OCI-LY1 (cell line): ENCODE data around the gene ERI2.

Experiments
- H2AFZ ChIP-seq: fragments of 200-600 bp; sonication (generic), shearing (Covaris generic); 2 replicates; pipeline ENCODE4 v1.6.0; 2014; ENCODE audit warnings: antibody characterized with exemption, mild to moderate bottlenecking, low read length
- H3F3A ChIP-seq: fragments of 200-600 bp; sonication (generic), shearing (Covaris generic); 2 replicates; pipeline ENCODE4 v1.6.0; 2014; ENCODE audit warnings: mild to moderate bottlenecking, antibody characterized with exemption, low read length, moderate library complexity; ENCODE audit not compliant: insufficient read depth
- H3K27ac ChIP-seq: fragments of 200-600 bp; sonication (generic); 2 replicates; pipeline ENCODE4 v1.5.1; 2014; ENCODE audit warnings: low read length, mixed run types, mild to moderate bottlenecking, low read depth; ENCODE audit not compliant: poor library complexity, severe bottlenecking
- H3K27me3 ChIP-seq: fragments of 200-600 bp; sonication (generic); 2 replicates; pipeline ENCODE4 v1.6.0; 2014; ENCODE audit warnings: antibody characterized with exemption, mild to moderate bottlenecking, low read length, moderate library complexity; ENCODE audit not compliant: insufficient read depth
- H3K36me3 ChIP-seq: fragments of 200-600 bp; sonication (generic); 2 replicates; pipeline ENCODE4 v1.6.1; 2014; ENCODE audit warnings: mild to moderate bottlenecking, antibody characterized with exemption, low read length, moderate library complexity, mixed read lengths; ENCODE audit not compliant: insufficient read depth
- H3K4me1 ChIP-seq: fragments of 200-600 bp; sonication (generic); 2 replicates; pipeline ENCODE4 v1.5.1; 2014; ENCODE audit warnings: mild to moderate bottlenecking, low read length, moderate library complexity; ENCODE audit not compliant: insufficient read depth, severe bottlenecking
- H3K4me2 ChIP-seq: fragments of 200-600 bp; sonication (generic), shearing (Covaris generic); 2 replicates; pipeline ENCODE4 v1.6.1; 2014; ENCODE audit warnings: low read length
- H3K4me3 ChIP-seq: fragments of 200-600 bp; sonication (generic); 2 replicates; pipeline ENCODE4 v1.5.1; 2014; ENCODE audit warnings: low read length, low read depth, mild to moderate bottlenecking, mixed read lengths; ENCODE audit not compliant: poor library complexity, severe bottlenecking
- H3K79me2 ChIP-seq: fragments of 200-600 bp; shearing (Covaris generic); 2 replicates; pipeline ENCODE4 v1.6.1; 2016; ENCODE audit warnings: mixed run types, low read length, mixed read lengths; ENCODE audit not compliant: insufficient read depth
- H3K9ac ChIP-seq: fragments of 200-600 bp; sonication (generic), shearing (Covaris generic); 2 replicates; pipeline ENCODE4 v1.6.1; 2014; ENCODE audit warnings: mild to moderate bottlenecking, low read length, mixed read lengths
- H3K9me2 ChIP-seq: fragments of 200-600 bp; sonication (generic), shearing (Covaris generic); 2 replicates; pipeline ENCODE4 v1.6.1; 2014; ENCODE audit warnings: low read depth, mild to moderate bottlenecking, low read length, mixed read lengths
- H3K9me3 ChIP-seq: fragments of 200-600 bp; shearing (Covaris generic); 2 replicates; pipeline ENCODE4 v1.6.1; 2014; ENCODE audit warnings: low read length, mixed read lengths
- H4K20me1 ChIP-seq: fragments of 200-600 bp; sonication (generic), shearing (Covaris generic); 2 replicates; pipeline ENCODE4 v1.6.0; 2016; ENCODE audit warnings: mild to moderate bottlenecking, low read length; ENCODE audit not compliant: insufficient read depth
- EZH2 ChIP-seq: fragments of 200-600 bp; sonication (generic), shearing (Covaris generic); IDR thresholded peaks from 2 replicates; pipeline ENCODE4 v1.8.0; 2017; ENCODE audit warnings: borderline replicate concordance, mixed run types, mild to moderate bottlenecking, antibody characterized with exemption, low read length, moderate library complexity, mixed read lengths
- TF ChIP-seq, protein P1 (sequence below): fragments of 200-600 bp; sonication (generic), shearing (Covaris generic); IDR thresholded peaks from 2 replicates; pipeline ENCODE4 v1.5.1; 2017; ENCODE audit warnings: mild to moderate bottlenecking, antibody characterized with exemption, low read length, moderate library complexity, mixed read lengths

ERI2 gene

GRCh38 chr16:20822521-20823325, 16.5 kb upstream of the ERI2 start:
- TF ChIP-seq EZH2: no peak
- TF ChIP-seq, protein P1, sequence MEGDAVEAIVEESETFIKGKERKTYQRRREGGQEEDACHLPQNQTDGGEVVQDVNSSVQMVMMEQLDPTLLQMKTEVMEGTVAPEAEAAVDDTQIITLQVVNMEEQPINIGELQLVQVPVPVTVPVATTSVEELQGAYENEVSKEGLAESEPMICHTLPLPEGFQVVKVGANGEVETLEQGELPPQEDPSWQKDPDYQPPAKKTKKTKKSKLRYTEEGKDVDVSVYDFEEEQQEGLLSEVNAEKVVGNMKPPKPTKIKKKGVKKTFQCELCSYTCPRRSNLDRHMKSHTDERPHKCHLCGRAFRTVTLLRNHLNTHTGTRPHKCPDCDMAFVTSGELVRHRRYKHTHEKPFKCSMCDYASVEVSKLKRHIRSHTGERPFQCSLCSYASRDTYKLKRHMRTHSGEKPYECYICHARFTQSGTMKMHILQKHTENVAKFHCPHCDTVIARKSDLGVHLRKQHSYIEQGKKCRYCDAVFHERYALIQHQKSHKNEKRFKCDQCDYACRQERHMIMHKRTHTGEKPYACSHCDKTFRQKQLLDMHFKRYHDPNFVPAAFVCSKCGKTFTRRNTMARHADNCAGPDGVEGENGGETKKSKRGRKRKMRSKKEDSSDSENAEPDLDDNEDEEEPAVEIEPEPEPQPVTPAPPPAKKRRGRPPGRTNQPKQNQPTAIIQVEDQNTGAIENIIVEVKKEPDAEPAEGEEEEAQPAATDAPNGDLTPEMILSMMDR: no peak
- H3K9me3 ChIP-seq: no peaks in the 10 kb centered on the region
- no peak overlapping the region for H3K27ac ChIP-seq
- no peak overlapping the region for H3K4me3 ChIP-seq
- H2AFZ ChIP-seq: no peak overlapping the region
- no peaks in the 10 kb centered on the region for H3K4me1 ChIP-seq
- H3K79me2 ChIP-seq: no peaks in the 10 kb centered on the region
- H3K27me3 ChIP-seq: no peaks in the 10 kb centered on the region
- H3F3A ChIP-seq: no peaks in the 10 kb centered on the region
- H4K20me1 ChIP-seq: no peaks in the 10 kb centered on the region
- peaks cover 55% of the 10 kb centered on the region for H3K36me3 ChIP-seq
- H3K4me2 ChIP-seq: no peak overlapping the region
- H3K9me2 ChIP-seq: no peaks in the 10 kb centered on the region
- no peak overlapping the region for H3K9ac ChIP-seq

GRCh38 chr16:20821682-20822081, 15.4 kb upstream of the ERI2 start:
- H3K27ac ChIP-seq: no peak overlapping the region
- no peaks in the 10 kb centered on the region for H3F3A ChIP-seq
- H3K4me2 ChIP-seq: no peak overlapping the region
- no peak overlapping the region for H3K9ac ChIP-seq
- no peak overlapping the region for H3K4me3 ChIP-seq
- TF ChIP-seq EZH2: no peak
- TF ChIP-seq, protein P1: no peak
- H3K27me3 ChIP-seq: no peaks in the 10 kb centered on the region
- no peaks in the 10 kb centered on the region for H3K4me1 ChIP-seq
- no peaks in the 10 kb centered on the region for H3K9me3 ChIP-seq
- H4K20me1 ChIP-seq: no peaks in the 10 kb centered on the region
- H3K9me2 ChIP-seq: no peaks in the 10 kb centered on the region
- peaks cover 49% of the 10 kb centered on the region for H3K36me3 ChIP-seq
- no peak overlapping the region for H2AFZ ChIP-seq
- H3K79me2 ChIP-seq: no peaks in the 10 kb centered on the region

DNA sequence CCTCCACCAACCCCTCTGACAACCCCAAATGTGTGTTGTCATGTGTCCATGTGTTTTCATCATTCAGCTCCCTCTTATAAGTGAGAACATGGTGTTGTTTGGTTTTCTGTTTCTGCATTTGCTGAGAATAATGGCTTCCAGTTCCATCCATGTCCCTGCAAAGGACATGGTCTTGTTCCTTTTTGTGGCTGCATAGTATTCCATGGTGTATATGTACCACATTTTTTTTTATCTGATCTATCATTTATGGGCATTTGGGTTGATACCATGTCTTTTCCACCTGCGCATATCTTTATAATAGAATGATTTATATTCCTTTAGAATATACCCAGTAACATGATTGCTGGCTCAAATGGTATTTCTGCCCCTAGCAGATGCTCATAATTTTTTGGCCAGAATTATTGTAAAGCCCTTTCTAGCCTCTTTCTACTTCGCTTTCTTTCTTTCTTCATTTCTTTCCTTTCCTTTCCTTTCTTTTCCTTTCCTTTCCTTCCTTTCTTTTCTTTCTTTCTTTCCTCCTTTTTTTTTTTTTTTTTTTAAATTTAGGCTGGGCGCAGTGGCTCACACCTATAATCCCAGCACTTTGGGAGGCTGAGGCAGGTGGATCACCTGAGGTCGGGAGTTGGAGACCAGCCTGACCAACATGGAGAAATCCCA, 12.8 kb upstream of the ERI2 start:
- Histone ChIP-seq H4K20me1 (no peaks in the 10 kb centered on the region), H3K36me3 (peaks cover 48% of the 10 kb centered on the region)
- TF ChIP-seq, protein P1: no peak
- TF ChIP-seq EZH2: no peak

More for the DNA sequence above, 12.8 kb upstream of the ERI2 start:
- Histone ChIP-seq H3K4me1 (no peaks in the 10 kb centered on the region), H3K79me2 (no peaks in the 10 kb centered on the region), H3K4me2 (no peak overlapping the region), H3K27ac (no peak overlapping the region), H2AFZ (no peak overlapping the region), H3K9me2 (no peaks in the 10 kb centered on the region), H3K9ac (no peak overlapping the region), H3K27me3 (no peaks in the 10 kb centered on the region), H3F3A (no peaks in the 10 kb centered on the region), H3K4me3 (no peak overlapping the region), H3K9me3 (no peaks in the 10 kb centered on the region)
